B cell (primary cell): ENCODE measurements around the gene MIPEP. TPM values are rescaled to one million over a fixed set of nuclear protein-coding genes. Genes with fewer than 3 reads are reported as not detected.

Experiments
- ATAC-seq: fragments of 200-7000 bp; cut with Tn5 transposase; one replicate; pipeline ENCODE4 v1.10.0; 2021; ENCODE audit warnings: low read depth, mild to moderate bottlenecking, moderate number of reproducible peaks, moderate library complexity
- CTCF ChIA-PET: fragments of 350-600 bp; sonication (Branson Sonifier 250); formaldehyde crosslinking; loops from one replicate; lab custom pipeline; 2021; ENCODE audit warnings: antibody characterized with exemption, inconsistent platforms; lab: Charles Lee
- POLR2A ChIA-PET: fragments of 350-600 bp; sonication (Branson Sonifier 250); formaldehyde crosslinking; loops from one replicate; lab custom pipeline; 2021; ENCODE audit warnings: antibody characterized with exemption; lab: Charles Lee
- DNase-seq: peaks from one replicate; pipeline ENCODE4 v3.0.0; 2013
- H2AFZ ChIP-seq: 2 replicates; pipeline ENCODE4 v1.6.1; 2012; ENCODE audit warnings: mild to moderate bottlenecking, low read depth, low read length; ENCODE audit not compliant: insufficient read depth, poor library complexity, severe bottlenecking
- H3K27ac ChIP-seq, 2 donors: 1 replicate in 1 of 2; 2 replicates in 1 of 2; pipeline ENCODE4 v1.5.1; 2012 to 2013; ENCODE audit warnings: low read length in 2 of 2, mild to moderate bottlenecking in 2 of 2, moderate library complexity in 1 of 2
- H3K27me3 ChIP-seq, 4 experiments: fragments of 200-600 bp in 1 of 4; sonication (generic) in 1 of 4; replicated peaks in 1 of 4; 1 replicate in 2 of 4; 2 replicates in 2 of 4; pipeline versions ENCODE4 v1.6.1 to v1.7.0; 2013 to 2016; ENCODE audit warnings: low read length in 3 of 4, mild to moderate bottlenecking in 2 of 4, mixed read lengths in 1 of 4, moderate library complexity in 1 of 4; ENCODE audit not compliant: insufficient read depth in 4 of 4, control insufficient read depth in 3 of 4; ENCODE audit errors: control extremely low read depth in 1 of 4
- H3K36me3 ChIP-seq, 2 experiments: replicated peaks in 1 of 2; 1 replicate in 1 of 2; 2 replicates in 1 of 2; pipeline versions ENCODE4 v1.6.1 to v1.7.1; 2013; ENCODE audit warnings: low read length in 1 of 2; ENCODE audit not compliant: insufficient read depth in 2 of 2, control insufficient read depth in 1 of 2; ENCODE audit errors: control extremely low read depth in 1 of 2, extremely low read depth in 1 of 2
- H3K4me1 ChIP-seq, 2 donors: fragments of 200-600 bp in 1 of 2; sonication (generic) in 1 of 2; 1 replicate in 1 of 2; 2 replicates in 1 of 2; pipeline versions ENCODE4 v1.5.1 to v1.6.1; 2013 to 2017; ENCODE audit warnings: low read length in 2 of 2; ENCODE audit not compliant: control insufficient read depth in 2 of 2, insufficient read depth in 2 of 2
- H3K4me2 ChIP-seq: replicated peaks from 2 replicates; pipeline ENCODE3; 2012; ENCODE audit warnings: mild to moderate bottlenecking, low read depth, low read length; ENCODE audit not compliant: poor library complexity, severe bottlenecking
- H3K4me3 ChIP-seq, 5 experiments: fragments of 200-600 bp in 1 of 5; sonication (generic) in 1 of 5; 1 replicate in 3 of 5; 2 replicates in 2 of 5; pipeline versions ENCODE4 v1.5.1 to v1.7.0; 2011 to 2016; ENCODE audit warnings: low read length in 4 of 5, mild to moderate bottlenecking in 4 of 5, low read depth in 2 of 5, control low read depth in 1 of 5, moderate library complexity in 1 of 5; ENCODE audit not compliant: insufficient read depth in 1 of 5; ENCODE audit errors: control extremely low read depth in 1 of 5, extremely low read depth in 1 of 5
- H3K79me2 ChIP-seq: fragments of 200-600 bp; sonication (generic); one replicate; pipeline ENCODE4 v1.6.0; 2016; ENCODE audit warnings: low read length; ENCODE audit not compliant: control insufficient read depth, insufficient read depth
- H3K9ac ChIP-seq: fragments of 200-600 bp; sonication (generic); 2 replicates; pipeline ENCODE4 v1.6.1; 2017; ENCODE audit warnings: mild to moderate bottlenecking, low read length, moderate library complexity
- H3K9me3 ChIP-seq, 3 donors: one replicate each; pipeline versions ENCODE4 v1.6.1 to v1.7.1; 2013; ENCODE audit warnings: low read length in 2 of 3; ENCODE audit not compliant: control insufficient read depth in 2 of 3, insufficient read depth in 1 of 3; ENCODE audit errors: control extremely low read depth in 1 of 3
- H4K20me1 ChIP-seq: 2 replicates; pipeline ENCODE4 v1.6.0; 2012; ENCODE audit warnings: mild to moderate bottlenecking, low read length; ENCODE audit not compliant: insufficient read depth, control insufficient read depth, poor library complexity, severe bottlenecking
- H3K27ac Mint-ChIP-seq: one replicate; pipeline ENCODE4 v1.8.0; 2021; ENCODE audit warnings: mixed read lengths
- H3K27me3 Mint-ChIP-seq: one replicate; pipeline ENCODE4 v1.8.0; 2021; ENCODE audit warnings: mixed read lengths
- H3K4me1 Mint-ChIP-seq: one replicate; pipeline ENCODE4 v1.8.0; 2021; ENCODE audit warnings: mixed read lengths
- H3K4me3 Mint-ChIP-seq: one replicate; pipeline ENCODE4 v1.8.0; 2021; ENCODE audit warnings: mixed read lengths
- H3K9me3 Mint-ChIP-seq: one replicate; pipeline ENCODE4 v1.8.0; 2022; ENCODE audit warnings: mixed read lengths; ENCODE audit not compliant: insufficient read depth
- EZH2 ChIP-seq: IDR thresholded peaks from 2 replicates; pipeline ENCODE4 v1.6.1; 2012; ENCODE audit warnings: borderline replicate concordance, low read depth, mild to moderate bottlenecking, moderate library complexity, low read length; ENCODE audit not compliant: insufficient read depth, poor library complexity, severe bottlenecking
- WGBS: methylation state at CpG from one replicate; pipeline ENCODE4 v1.1.5; 2013; ENCODE audit warnings: missing lambda C conversion rate; ENCODE audit not compliant: insufficient coverage; 5-methylcytosine and 5-hydroxymethylcytosine counted together
- intact Hi-C: fragments of 100-400 bp; cut with micrococcal nuclease; formaldehyde crosslinking; loops from one replicate; pipeline ENCODE4 v1.10.0; 2022
- polyA plus RNA-seq: library from polyadenylated mRNA; depleted of rRNA; stranded (reverse); fragments of >200 nt; gene quantifications from 2 replicates; pipeline ENCODE4 v1.2.3, GENCODE V29; 2012
- total RNA-seq, 2 donors: library from RNA; stranded (reverse); fragments of 120-200 nt in 1 of 2; gene quantifications; 1 replicate in 1 of 2; 2 replicates in 1 of 2; pipeline versions ENCODE4 v1.2.3 to v1.2.4, GENCODE V29; 2013 to 2022
- TF ChIP-seq, protein P1 (sequence below): fragments of 200-600 bp; IDR thresholded peaks from one replicate; pipeline ENCODE4 v1.8.0; 2022; ENCODE audit warnings: antibody characterized with exemption, mild to moderate bottlenecking

Gene MIPEP
- total and polyA plus RNA-seq, 2 donors (not counting 1 experiment from before 2014, with no cell fraction given) = 6.2 to 16.9 TPM

DNA sequence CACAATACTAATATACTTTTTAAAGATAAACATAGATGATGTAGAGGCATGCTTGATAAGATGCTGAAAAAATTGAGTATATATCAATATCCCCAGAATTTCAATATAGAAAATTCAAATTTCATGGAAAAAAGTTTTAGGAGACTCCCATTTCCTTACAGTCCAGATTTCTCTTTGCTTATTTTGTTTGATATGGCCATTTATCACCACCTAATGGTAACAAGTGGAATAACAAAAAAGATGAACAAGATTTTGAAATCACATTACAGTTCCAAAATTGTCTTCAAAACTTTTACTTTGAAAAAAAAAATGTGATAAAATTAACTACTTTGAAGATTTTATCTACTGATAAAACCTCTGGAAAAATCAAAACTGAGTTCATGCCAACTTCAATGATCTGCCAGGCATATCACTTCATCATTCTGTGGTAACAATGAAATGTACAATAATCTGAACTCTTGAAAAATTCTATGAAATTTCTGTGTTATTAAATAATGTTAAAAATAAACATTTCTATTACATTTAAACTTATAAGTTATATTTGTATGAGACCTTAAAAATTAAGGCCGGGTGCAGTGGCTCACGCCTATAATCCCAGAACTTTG lies 17.5 kb downstream of the MIPEP start:
- Histone ChIP-seq H3K36me3 (peaks cover 0 to 2% of the 10 kb centered on the region in 2 experiments), H3K4me3 (no peak overlapping the region), H3K4me2 (no peak overlapping the region), H2AFZ (no peak overlapping the region), H3K9ac (no peak overlapping the region), H3K9me3 (no peaks in the 10 kb centered on the region), H3K79me2 (no peaks in the 10 kb centered on the region), H3K27me3 (no peaks in the 10 kb centered on the region), H3K4me1 (peaks cover 10 to 12% of the 10 kb centered on the region in 2 donors), H3K27ac (no peak overlapping the region), H4K20me1 (no peaks in the 10 kb centered on the region)
- peak; percentile 44 for DNase-seq
- no CpG with 5 or more reads among the region's 2 CpGs for WGBS
- no peaks in the 10 kb centered on the region for H3K27me3 Mint-ChIP-seq
- H3K27ac Mint-ChIP-seq = no peak overlapping the region
- ChIA-PET CTCF (interaction anchor here (0.7 to 2.2 kb wide), 6 partner anchors 18 to 1478 kb away, joined by 3 to 15 read pairs (median 6); partner anchors contain the start of gene MIPEP), POLR2A (no interaction called here)
- H3K9me3 Mint-ChIP-seq = no peaks in the 10 kb centered on the region
- peaks cover 13% of the 10 kb centered on the region for H3K4me1 Mint-ChIP-seq
- TF ChIP-seq, protein P1, sequence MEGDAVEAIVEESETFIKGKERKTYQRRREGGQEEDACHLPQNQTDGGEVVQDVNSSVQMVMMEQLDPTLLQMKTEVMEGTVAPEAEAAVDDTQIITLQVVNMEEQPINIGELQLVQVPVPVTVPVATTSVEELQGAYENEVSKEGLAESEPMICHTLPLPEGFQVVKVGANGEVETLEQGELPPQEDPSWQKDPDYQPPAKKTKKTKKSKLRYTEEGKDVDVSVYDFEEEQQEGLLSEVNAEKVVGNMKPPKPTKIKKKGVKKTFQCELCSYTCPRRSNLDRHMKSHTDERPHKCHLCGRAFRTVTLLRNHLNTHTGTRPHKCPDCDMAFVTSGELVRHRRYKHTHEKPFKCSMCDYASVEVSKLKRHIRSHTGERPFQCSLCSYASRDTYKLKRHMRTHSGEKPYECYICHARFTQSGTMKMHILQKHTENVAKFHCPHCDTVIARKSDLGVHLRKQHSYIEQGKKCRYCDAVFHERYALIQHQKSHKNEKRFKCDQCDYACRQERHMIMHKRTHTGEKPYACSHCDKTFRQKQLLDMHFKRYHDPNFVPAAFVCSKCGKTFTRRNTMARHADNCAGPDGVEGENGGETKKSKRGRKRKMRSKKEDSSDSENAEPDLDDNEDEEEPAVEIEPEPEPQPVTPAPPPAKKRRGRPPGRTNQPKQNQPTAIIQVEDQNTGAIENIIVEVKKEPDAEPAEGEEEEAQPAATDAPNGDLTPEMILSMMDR = peak; percentile 90
- no peak for TF ChIP-seq EZH2
- H3K4me3 Mint-ChIP-seq = no peak overlapping the region
- no peak for ATAC-seq
- intact Hi-C loops = loop anchor here (1.0 to 5.0 kb wide), 10 partner anchors 18 to 487 kb away; partner anchors contain the start of gene MIPEP
